GM19452 (cell line): Measurements from ENCODE around the gene SCN10A.

Source experiments
- ATAC-seq: cut with Tn5 transposase; IDR thresholded peaks from one replicate; pipeline ENCODE4 v1.9.1; 2021; ENCODE audit not compliant: unreplicated experiment

Gene SCN10A

DNA sequence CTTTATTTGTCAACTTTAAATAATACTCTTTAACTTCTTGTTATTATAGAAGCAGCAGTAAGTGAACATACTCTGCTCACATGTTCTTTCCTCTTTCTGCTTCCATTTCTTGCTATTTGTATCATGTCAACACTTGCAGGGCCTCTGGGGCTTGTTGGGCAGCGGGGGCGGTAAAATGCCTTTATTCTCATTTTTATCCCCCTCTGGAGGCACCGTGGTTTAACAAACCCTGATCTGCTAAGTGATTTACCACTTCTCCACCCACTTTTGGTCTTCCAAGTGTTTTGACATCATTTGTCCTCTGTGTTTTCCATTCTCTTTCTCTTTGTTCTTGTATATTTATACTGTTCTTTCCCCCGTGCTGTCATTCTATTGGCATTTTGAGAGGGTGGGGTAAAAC lies 33.9 kb downstream of the SCN10A start:
- no peak for ATAC-seq

DNA sequence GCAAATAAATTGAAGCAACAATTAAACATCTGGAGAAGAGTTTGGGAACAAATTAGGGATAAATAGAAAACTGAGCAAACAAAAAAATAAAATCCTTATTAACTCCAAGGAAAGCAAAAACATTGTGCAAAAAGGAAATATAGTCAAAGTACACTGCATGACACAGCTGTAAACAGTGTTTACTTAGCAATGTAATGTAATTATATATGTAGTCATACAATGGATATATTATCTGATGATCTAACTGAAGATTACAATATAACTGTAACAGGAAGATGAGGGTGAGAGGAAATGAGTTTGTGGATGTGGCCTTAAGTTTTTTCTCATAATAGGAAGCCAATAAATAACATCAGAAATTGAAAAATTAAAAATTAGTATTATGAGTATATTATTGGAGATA lies 42.5 kb downstream of the SCN10A start:
- ATAC-seq: no peak

DNA sequence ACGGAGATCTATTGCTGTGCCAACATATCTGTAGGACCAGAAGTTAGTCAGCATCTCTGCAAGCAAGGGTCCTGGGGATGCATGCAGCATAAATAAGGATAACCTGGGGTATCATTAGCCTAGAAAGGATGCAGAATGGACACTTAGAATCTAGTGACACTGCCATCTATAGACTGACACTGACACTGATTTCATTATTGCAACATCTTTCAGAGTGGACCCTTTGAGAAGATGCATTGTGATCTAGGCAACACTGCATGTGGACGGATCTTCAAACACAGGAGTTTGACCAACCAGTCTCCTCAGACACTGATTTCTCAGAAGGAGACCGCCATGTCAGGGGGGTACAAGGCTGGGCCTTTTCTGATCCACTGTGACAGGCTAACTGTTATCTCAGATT lies 52.4 kb downstream of the SCN10A start:
- no peak for ATAC-seq

DNA sequence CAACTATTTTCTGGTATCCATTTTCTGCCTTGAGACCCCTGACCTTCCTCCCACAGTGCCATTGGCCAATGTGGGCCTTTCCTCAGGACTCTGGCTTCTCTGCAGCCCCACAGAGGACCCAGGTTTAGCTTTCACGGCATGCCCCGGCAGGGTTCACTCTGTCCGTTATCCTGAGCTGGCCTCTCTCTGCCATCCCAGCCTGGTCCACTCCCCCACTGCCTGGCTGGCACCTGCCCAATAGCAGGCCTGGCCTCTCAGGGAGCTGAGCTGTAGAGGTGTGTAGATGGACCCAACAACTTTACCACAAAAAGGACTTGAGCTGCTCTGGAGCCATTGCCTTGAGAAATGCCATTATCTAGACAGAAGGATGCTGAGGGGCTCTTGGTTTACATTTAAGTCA lies 57.5 kb downstream of the SCN10A start:
- no peak for ATAC-seq

DNA sequence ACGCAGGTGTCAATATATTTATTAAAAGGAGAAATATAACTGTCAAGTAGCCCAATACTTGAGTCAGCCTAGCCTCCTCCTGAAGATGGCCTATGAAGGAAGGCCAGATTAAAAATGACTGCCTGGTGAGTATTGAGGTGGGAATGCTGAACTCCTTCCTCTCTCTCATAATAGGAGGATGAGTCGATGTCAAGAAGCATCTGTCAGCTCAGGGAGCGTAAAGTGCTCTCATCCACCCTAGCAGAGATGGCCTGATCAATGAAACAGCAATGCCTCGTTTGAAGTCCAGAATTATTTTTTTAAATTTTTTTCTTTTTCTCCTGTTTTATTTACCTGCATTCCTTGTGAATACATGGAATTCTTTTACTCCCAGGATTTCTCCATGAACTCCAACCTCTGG lies 58.3 kb downstream of the SCN10A start:
- no peak for ATAC-seq

DNA sequence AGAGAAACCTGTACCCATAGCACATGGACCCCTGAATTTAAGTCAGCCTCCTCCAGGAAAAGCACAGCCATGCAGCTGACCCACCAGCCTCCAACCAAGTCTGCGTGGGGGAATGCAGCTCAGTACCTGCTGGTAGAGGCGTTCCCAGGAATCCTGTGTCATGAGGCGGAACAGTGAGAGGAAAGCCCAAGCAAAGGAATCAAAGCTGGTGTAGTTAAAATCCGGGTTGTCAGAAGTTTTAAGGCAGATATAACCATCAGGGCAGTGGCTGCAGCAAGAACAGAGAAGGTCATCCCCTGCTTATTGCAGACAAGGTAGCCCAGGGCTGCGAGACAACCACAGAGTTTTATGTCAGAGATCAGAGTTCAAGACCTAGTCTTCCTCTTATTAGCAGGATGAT lies 59.1 kb downstream of the SCN10A start:
- ATAC-seq: no peak

DNA sequence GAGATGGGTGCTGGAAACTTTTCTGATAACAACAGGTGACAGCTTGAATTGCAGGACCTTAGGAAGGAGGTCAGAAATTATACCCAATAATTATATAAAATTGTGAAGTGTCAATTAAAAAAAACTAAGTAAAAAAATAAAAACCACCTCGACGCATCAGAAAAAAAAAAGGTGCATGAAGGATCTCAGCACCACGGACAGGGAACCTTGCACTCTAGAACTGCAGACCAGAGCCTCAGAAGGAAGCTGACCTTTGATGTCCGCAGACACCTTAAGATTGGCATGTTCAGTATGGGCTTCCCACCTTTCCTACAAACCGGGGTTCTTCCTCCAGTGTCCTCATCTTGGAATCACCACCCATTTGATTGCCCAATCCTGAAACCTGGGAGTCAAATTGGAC lies 60.9 kb downstream of the SCN10A start:
- no peak for ATAC-seq

DNA sequence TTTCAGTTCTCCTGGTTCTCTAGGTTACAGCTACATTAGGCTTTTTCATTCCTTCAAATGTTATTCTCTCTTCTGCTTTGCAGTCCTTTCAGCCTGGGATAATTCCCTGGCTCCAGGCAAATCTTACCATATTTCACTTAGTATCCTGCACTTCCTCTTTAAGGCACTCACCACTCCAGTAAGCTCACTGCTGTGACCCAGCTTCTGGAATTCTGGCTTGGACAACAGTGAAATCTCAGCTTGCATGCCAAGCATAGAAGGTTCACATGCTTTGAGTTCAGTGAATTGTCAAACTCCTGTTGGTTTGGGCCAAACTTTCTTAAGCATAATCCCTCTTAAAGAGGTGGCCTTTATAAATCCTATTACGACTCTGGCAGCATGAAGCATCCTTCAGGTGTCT lies 69.4 kb downstream of the SCN10A start:
- no peak for ATAC-seq

DNA sequence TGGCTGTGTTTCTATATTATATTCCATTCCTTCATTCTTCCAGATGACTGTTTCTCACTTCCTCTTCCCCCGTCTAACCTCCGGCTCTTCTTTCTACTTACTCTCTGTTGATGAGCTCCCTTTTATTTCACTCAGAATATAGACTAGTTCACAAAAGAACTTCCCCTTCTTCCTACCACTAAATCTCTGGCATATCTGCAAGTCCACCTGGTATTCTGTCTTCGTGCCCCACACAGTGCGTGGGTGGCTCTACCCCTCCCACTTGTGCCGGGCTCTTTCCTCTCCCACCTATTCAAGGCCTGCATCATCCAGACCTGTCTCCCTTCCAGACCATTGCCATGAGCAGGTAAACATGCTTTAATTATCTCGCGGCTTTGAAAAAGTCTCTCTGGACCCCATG lies 73.0 kb downstream of the SCN10A start:
- no peak for ATAC-seq

DNA sequence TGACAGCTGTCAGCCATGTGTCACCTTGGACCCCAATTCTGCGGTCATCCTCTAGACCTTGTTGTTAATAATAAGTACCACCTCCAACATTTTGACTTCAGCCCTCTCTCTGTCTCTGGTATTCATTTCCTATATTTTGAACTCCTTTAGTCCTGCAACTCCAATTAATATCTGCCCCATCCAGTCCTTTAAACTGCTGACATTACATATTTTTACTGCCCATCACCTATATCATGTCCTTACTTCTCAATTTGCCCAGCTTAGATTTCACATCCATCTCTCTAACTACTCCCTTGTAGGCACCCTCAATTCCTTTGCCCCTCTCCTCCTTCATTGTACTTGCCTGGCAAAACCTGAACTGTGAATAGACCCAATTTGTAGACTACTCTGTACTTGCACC lies 73.5 kb downstream of the SCN10A start:
- no peak for ATAC-seq

DNA sequence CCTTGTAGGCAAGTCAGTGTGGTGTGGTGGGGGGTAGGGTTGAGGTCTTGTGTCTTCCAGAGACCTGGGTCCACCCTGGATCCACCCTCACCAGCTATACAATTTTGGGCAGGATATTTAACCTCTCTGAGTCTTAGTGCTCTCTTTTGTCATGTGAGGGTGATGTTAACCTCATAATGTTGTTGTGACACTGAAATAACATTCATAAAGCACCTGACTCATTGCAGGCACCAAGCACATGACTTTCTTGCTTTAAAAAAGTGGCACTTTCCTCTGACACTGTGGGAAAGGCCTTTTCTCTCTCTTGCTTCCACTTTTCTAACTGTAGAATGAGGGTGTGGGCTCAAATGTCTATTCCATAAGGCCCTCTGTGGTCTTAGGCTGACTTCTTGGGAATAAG lies 75.5 kb downstream of the SCN10A start:
- no peak for ATAC-seq

DNA sequence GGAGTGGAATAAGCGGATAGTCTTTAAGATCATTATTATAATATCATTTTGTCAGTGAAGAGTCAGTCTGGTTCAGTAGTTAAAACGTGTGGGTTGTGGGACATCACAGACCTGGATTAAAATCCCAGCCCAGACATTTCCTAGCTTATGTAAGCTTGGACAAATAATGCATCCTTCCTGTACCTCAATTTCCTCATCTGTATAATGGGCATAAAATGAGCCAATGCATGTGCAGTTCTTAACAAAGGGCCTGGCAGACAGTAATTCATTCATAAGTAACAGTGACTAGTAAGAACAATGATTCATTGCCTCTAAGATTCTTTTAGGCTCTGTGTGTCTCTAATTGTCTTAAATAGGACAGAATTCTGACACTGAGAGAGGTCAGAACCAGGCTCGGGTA lies 76.1 kb downstream of the SCN10A start:
- ATAC-seq: no peak

DNA sequence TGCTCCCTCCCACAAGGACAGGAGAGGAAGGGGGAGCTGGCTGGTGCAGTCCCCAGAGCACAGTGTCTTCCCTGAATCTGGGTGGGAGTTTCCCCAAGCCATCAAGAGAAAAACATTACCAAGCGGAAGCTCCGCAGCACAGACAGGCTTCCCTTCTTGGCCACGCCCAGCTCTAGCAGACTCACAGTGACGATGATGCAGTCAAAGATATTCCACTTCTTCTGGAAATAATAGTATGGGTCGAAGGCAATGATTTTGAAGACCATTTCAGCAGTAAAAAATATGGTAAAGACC lies 76.7 kb downstream of the SCN10A start:
- ATAC-seq: no peak

DNA sequence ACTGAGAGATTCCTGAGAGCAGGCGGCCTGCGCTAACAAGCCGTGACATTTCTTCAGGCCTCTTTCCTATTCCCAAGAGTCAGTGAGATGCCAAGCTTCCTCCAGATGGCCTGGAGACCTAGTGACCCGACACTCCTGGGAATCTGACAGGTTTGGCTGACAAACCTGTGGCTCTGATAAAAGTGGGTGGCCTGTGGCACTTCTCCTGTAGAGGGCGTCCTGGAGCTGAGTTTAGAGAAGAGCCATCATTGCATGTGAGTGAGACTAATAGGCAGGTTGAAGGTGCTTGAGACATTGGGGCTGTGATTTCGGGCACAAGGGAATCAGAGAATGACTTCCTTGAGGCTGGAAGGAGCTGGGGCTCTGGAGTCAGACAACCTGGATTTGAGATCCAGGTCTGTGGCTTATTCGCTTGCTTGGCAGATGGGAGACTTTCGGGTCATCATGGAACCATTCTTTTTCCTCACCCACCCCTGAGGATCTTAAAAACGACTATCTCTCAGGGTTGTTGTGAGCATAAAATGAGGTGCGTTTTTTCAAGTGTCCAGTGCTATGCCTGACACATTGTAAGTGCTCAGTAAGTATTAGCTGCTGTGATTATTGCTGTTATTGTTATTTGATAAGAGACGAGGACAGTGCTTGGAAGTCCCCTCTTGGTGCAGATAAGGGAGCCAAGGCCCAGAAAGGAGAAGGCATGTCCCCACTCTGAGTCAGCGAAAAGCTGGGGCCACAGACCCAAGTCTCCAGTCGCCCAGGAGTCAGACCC lies 77.2 kb downstream of the SCN10A start:
- ATAC-seq: no peak

DNA sequence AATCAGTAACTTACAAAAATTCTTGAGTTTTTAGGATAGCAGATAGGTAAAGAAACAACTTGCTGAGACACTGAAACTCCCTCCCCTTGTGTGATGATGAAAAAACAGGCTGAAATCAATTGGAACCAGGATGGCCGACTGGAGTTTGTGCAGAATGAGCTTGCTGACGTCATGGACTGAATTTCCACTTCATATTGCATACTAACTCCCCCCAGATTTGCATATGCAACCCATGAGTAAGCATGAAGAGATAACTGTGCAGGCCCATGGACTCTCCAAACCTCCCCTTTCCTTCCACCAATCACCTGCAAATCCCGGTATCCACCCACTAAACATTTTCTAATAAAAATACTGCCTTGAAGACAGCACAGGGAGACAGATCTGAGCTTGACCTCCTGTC lies 84.5 kb downstream of the SCN10A start:
- no peak for ATAC-seq

DNA sequence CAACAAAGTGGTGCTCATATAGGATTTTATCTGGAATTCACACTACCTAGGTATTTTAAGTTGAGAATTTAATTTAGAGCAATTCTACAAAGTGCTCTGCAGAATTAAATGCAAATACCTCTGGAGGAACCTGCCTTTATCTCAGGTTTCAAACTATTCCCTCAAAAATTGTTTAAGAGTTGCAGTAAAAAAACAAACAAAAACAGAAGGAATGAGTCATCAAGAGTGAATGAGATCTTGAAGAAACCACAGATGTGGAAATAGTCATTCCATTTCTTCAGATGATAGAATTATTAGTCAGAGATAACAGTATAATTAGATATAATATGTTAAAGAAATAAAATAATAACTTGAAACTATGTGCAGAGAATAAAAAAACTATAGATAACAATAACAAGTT lies 85.7 kb downstream of the SCN10A start:
- ATAC-seq: no peak

DNA sequence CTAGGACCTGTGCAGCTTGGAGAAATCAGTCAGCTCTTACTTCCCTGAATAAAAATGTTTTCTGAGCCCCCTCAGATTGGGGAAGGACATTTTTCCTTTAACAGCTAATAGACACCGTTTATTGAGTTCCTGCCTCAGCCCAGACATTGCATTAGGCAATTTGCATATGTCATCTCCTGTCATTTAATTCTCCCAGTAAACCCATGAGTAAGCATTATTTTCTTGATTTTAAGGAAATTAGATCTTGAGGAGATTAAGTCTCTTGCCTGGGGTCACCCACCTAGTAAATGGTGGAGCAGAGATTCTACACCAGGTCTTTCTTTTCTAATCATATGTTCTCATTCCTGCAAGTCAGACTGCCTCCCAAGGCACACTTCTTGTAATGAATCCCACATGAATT lies 88.0 kb downstream of the SCN10A start:
- no peak for ATAC-seq

DNA sequence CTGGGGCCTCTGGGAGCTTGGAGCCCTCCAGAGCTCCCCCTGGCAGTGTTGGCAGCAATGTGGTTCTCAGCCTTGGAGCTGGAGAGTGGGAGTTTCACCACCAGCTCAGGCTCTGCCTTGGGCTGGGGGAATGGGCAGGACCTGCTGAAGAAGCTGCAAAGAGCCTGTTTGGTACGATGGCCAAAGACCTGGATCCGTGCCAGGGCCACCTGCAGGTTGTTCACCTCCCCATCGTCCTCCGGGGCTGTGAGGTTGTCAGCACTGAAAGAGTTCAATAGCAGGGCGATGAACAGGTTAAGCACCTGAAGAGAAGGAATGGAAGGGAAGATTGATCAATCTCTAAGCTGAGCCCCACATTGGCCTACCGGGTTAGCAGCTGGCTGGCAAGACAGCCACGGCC lies 89.3 kb downstream of the SCN10A start:
- ATAC-seq: no peak

DNA sequence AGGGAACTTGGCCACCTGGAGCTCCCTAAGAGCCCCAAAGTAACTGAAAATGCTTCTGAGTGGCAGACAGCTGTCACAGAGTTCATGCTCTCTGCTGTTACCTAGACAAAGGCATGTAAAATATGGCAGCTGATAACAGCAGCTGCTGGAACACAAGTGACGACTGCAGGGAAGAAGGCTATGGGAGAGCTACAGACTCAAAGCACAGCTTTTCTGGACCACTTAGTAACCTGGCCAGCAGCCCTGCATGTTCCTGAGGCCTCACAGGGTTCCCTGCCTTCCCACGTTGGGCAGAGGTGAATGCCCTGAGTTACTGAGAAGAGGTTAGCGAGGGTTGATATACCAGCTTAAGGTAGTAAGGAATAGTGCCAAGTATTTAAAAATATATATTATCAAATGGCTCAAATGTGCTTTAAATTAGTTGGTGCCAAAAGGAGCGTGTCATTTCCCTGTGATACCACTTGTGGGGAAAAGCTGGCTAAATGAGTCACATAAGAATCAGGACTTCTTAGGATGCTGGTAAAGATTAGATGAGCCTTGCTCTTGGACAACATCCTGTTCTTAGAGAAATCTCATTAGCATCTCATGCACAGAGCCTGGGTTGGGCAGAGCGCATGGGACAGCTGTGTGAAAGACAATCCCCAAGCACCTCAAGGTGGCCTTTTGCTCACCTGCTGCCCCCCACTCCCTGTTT lies 90.1 kb downstream of the SCN10A start:
- no peak for ATAC-seq

DNA sequence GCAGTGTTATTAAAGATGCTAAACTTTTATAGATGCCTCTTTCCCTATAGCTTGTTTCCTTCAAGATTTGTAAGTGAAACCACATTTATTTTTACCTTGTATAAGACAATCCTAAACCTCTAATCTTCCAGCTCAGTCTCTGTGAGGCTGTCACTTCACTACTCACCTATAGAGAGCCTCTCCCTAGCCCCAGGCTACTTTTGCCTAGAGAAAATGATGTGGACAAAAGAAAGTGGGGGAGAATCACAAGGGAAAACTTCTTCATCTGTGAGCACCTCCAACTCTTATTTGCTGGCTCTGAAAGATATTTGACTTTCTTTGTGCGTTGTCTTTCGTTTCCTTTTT lies 91.7 kb downstream of the SCN10A start:
- no peak for ATAC-seq

DNA sequence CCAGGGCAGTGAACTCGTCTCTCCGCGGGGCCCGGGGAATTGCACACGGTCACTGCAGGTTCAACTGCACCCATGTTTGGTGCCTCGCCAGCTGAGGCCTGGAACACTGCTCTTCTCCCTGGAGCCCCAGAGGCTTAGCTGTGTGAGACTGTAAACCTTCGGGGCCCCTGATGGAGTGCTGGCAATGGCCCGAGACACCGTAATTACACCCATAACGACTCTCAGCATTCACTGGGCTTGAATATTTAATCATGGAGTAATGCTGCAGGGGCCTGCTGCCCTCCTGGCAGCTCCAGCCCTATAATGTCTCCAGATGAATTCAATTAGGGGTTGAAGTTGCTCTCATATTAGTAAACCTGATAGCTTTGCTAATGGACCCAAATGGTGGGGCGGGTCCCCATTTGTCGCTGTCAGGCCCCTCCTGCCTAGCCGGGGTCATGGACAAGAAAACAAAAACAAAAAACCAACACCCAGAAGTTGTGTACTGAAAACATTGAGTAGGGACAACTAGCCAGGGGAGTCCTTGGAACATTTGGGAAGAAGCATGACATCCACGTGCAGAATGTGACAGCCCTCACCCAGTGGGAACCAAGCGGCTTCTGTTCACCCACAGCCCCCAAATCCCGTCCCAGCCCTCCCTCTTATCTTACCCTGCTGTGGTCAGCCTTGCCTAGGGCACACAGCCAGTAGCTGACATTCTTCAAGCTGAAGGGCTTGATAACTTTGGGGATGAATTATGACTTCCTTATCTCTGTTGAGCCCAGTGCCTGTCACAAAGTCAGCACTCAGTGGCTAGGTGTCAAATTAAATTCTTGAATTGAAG lies 92.2 kb downstream of the SCN10A start:
- ATAC-seq: no peak

DNA sequence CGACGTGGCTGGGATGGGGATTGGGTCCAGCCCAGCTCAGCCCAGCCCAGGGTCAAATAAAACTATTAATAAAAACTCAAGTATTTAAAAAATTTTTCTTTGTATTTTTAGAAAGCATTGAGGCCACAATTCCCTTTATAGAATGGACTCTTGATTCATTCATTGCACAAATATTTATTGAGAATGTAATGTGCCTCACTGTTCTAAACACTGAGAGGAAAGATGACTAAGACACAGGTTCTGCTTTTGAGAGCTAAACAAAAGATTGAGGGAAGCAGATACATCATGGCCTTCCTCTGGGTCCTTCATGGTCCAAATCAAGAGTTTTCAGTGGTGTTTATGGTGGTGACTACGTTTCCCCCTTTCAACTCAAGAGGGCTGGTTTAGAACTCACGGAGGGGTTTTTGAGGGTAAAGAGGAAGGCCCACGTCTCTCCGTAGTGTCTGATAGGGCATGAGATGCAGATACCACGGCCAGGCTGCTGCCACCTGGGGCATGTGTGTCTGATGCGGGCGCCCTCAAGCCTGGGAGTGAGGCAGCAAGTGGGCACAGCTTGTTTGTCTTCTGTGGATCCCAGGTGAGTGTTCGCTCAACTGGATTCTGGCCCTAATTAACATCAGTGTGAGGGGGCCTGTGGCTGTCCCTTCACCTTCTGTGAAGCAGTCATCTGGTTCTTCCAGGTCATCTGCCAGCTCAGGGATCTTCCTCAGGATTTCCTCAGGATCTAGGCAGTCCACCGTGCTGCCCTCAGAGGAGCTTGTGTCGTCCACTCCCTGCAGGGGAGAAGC lies 93.0 kb downstream of the SCN10A start:
- ATAC-seq: no peak
